HCT116 (cell line): ENCODE data around the gene CD40LG. TPM values are rescaled to one million over a fixed set of nuclear protein-coding genes. Genes with fewer than 3 reads are reported as not detected.

Experiments used
- ATAC-seq: fragments of 200-7000 bp; cut with Tn5 transposase; 2 replicates; pipeline ENCODE4 v1.9.1; 2020; ENCODE audit warnings: mild to moderate bottlenecking, moderate library complexity
- BruUV-seq: library from RNA; stranded (reverse); fragments of 400-500 nt; replicated peaks from 2 replicates; lab custom pipeline; 2021; lab: Mats Ljungman, UMichigan
- CTCF ChIA-PET: fragments of 300-600 bp; sonication (Branson Sonifier 250); formaldehyde crosslinking; loops from one replicate; lab custom pipeline; 2021; ENCODE audit warnings: antibody characterized with exemption; lab: Charles Lee
- POLR2A ChIA-PET: fragments of 300-600, 350-600 bp; sonication (Branson Sonifier 250); formaldehyde crosslinking; loops from one replicate; lab custom pipeline; 2021; ENCODE audit warnings: antibody characterized with exemption; lab: Charles Lee
- RAD21 ChIA-PET, 2 experiments: fragments of 300-600 bp; sonication (Branson Sonifier 250); formaldehyde crosslinking; loops; one replicate each; lab custom pipeline; 2023; ENCODE audit warnings: low total read pairs in 2 of 2; ENCODE audit not compliant: uncharacterized antibody in 2 of 2, unreplicated experiment in 2 of 2, low non-redundant PET in 1 of 2; lab: Charles Lee
- DNase-seq: peaks from one replicate; pipeline ENCODE4 v3.0.0-alpha.2; 2010; ENCODE audit warnings: low read depth, low spot score
- H2AFZ ChIP-seq: fragments of 200-600 bp; shearing (Covaris generic), sonication (generic); 2 replicates; pipeline ENCODE4 v1.6.1; 2017; ENCODE audit warnings: low read depth, mixed run types, mixed read lengths, antibody characterized with exemption, low read length; ENCODE audit not compliant: poor library complexity, severe bottlenecking
- H3K27ac ChIP-seq: 2 replicates; pipeline ENCODE4 v1.5.1; 2012; ENCODE audit warnings: low read depth, low read length
- H3K27me3 ChIP-seq: fragments of 200-600 bp; sonication (generic); 2 replicates; pipeline ENCODE4 v1.6.1; 2016; ENCODE audit warnings: mixed run types, low read length, mixed read lengths; ENCODE audit not compliant: insufficient read depth
- H3K36me3 ChIP-seq, 2 experiments: fragments of 200-500 bp in 1 of 2; fragments of 200-600 bp in 1 of 2; sonication (Bioruptor generic) in 1 of 2; sonication (generic) in 1 of 2; 2 replicates each; pipeline versions ENCODE4 v1.5.1 to v1.6.1; 2014 to 2016; ENCODE audit warnings: low read length in 2 of 2, inconsistent platforms in 1 of 2, mixed read lengths in 1 of 2, mixed run types in 1 of 2; ENCODE audit not compliant: insufficient read depth in 2 of 2, control insufficient read depth in 1 of 2
- H3K4me1 ChIP-seq, 2 experiments: fragments of 200-600 bp in 1 of 2; sonication (generic) in 1 of 2; 2 replicates each; pipeline versions ENCODE4 v1.5.1 to v1.6.1; 2012 to 2017; ENCODE audit warnings: low read length in 2 of 2, inconsistent platforms in 1 of 2, mild to moderate bottlenecking in 1 of 2, mixed read lengths in 1 of 2, mixed run types in 1 of 2, moderate library complexity in 1 of 2; ENCODE audit not compliant: insufficient read depth in 2 of 2, control insufficient read depth in 1 of 2
- H3K4me2 ChIP-seq: fragments of 200-600 bp; sonication (generic); 2 replicates; pipeline ENCODE4 v1.6.1; 2017; ENCODE audit warnings: mixed run types, low read length, mixed read lengths
- H3K4me3 ChIP-seq, 2 experiments: fragments of 200-600 bp in 1 of 2; sonication (generic) in 1 of 2; replicated peaks in 1 of 2; 2 replicates each; pipeline ENCODE4 v1.5.1; 2011 to 2016; ENCODE audit warnings: low read length in 2 of 2, control low read depth in 1 of 2, low read depth in 1 of 2, mild to moderate bottlenecking in 1 of 2, mixed read lengths in 1 of 2, mixed run types in 1 of 2
- H3K79me2 ChIP-seq: fragments of 200-600 bp; sonication (generic); 2 replicates; pipeline ENCODE4 v1.6.1; 2017; ENCODE audit warnings: mild to moderate bottlenecking, mixed run types, low read length, moderate library complexity, mixed read lengths; ENCODE audit not compliant: insufficient read depth
- H3K9ac ChIP-seq: fragments of 200-600 bp; sonication (generic); 2 replicates; pipeline ENCODE4 v1.6.1; 2016; ENCODE audit warnings: low read length, mixed read lengths
- H3K9me2 ChIP-seq: fragments of 200-600 bp; sonication (generic), shearing (Covaris generic); 2 replicates; pipeline ENCODE4 v1.6.1; 2017; ENCODE audit warnings: mixed run types, mild to moderate bottlenecking, moderate library complexity; ENCODE audit not compliant: insufficient read depth
- H3K9me3 ChIP-seq, 2 experiments: fragments of 200-500 bp in 1 of 2; fragments of 200-600 bp in 1 of 2; sonication (Bioruptor generic) in 1 of 2; sonication (generic) in 1 of 2; 2 replicates each; pipeline ENCODE4 v1.6.1; 2014 to 2017; ENCODE audit warnings: low read length in 2 of 2, mixed read lengths in 2 of 2, inconsistent platforms in 1 of 2, low read depth in 1 of 2, mild to moderate bottlenecking in 1 of 2, mixed run types in 1 of 2, moderate library complexity in 1 of 2; ENCODE audit not compliant: control insufficient read depth in 1 of 2, insufficient read depth in 1 of 2
- H4K20me1 ChIP-seq: fragments of 200-600 bp; sonication (generic), shearing (Covaris generic); 2 replicates; pipeline ENCODE4 v1.6.1; 2017; ENCODE audit warnings: mixed run types, mild to moderate bottlenecking, moderate library complexity; ENCODE audit not compliant: insufficient read depth
- CTCF ChIP-seq, 3 experiments: fragments of 200-600 bp in 1 of 3; sonication (generic) in 1 of 3; IDR thresholded peaks in 2 of 3; conservative IDR thresholded peaks in 1 of 3; 2 replicates each; pipeline ENCODE4 v1.5.1; 2012 to 2017; ENCODE audit warnings: low read depth in 2 of 3, low read length in 2 of 3, antibody characterized with exemption in 1 of 3, borderline replicate concordance in 1 of 3, control low read depth in 1 of 3, mild to moderate bottlenecking in 1 of 3, mixed read lengths in 1 of 3, mixed run types in 1 of 3, moderate library complexity in 1 of 3; ENCODE audit not compliant: insufficient read depth in 1 of 3
- EZH2phosphoT487 ChIP-seq: fragments of 200-600 bp; IDR thresholded peaks from 2 replicates; pipeline ENCODE4 v1.6.1; 2018; ENCODE audit warnings: antibody characterized with exemption, borderline replicate concordance
- POLR2AphosphoS5 ChIP-seq: IDR thresholded peaks from 2 replicates; pipeline ENCODE4 v1.6.1; 2011; ENCODE audit warnings: mild to moderate bottlenecking, low read depth, low read length, moderate library complexity
- RAD21 ChIP-seq: IDR thresholded peaks from 2 replicates; pipeline ENCODE4 v1.6.1; 2012; ENCODE audit warnings: low read depth, mild to moderate bottlenecking
- SIN3A ChIP-seq: IDR thresholded peaks from 2 replicates; pipeline ENCODE4 v1.6.1; 2012; ENCODE audit warnings: low read depth
- SP1 ChIP-seq: IDR thresholded peaks from 2 replicates; pipeline ENCODE4 v1.6.1; 2012; ENCODE audit warnings: low read depth
- intact Hi-C: fragments of 100-400 bp; cut with micrococcal nuclease; formaldehyde crosslinking; loops from 2 replicates; pipeline ENCODE4 v1.10.0; 2022
- total RNA-seq: library from RNA; stranded (reverse); gene quantifications from one replicate; pipeline ENCODE4 v1.2.1, GENCODE V29; 2021; ENCODE audit not compliant: unreplicated experiment

CD40LG gene
- total RNA-seq, 1 experiment from 2014 or later, result not detected

- H4K20me1 ChIP-seq, result no peaks in the 10 kb centered on the region
- H3K9me3 ChIP-seq, result no peaks in the 10 kb centered on the region
- H3K9ac ChIP-seq, result no peak overlapping the region
- H3K27ac ChIP-seq, result no peak overlapping the region
- no peak overlapping the region for H3K4me3 ChIP-seq
- H3K36me3 ChIP-seq, result no peaks in the 10 kb centered on the region
- H2AFZ ChIP-seq, result no peak overlapping the region
- no peak overlapping the region for H3K4me2 ChIP-seq
- H3K9me2 ChIP-seq, result no peaks in the 10 kb centered on the region
- H3K27me3 ChIP-seq, result no peaks in the 10 kb centered on the region
- TF ChIP-seq POLR2AphosphoS5 (no peak), CTCF (IDR thresholded peaks at IDR 0.05 in 2 of 3, conservative IDR thresholded peaks at IDR 0.05 in 1 of 3; ENCODE audit: borderline replicate concordance in 1 of 3, insufficient read depth in 1 of 3, low read depth in 2 of 3, low read length in 2 of 3) (peak; percentile 40 to 60 (median 42); a peak in 5 of 6 replicates), RAD21 (peak; percentile 75), SP1 (no peak)
- TF ChIP-seq, all 23 proteins: peak for 2
- DNase-seq (peak; percentile 8), ATAC-seq (peak; percentile 69)
- no TSS peak for BruUV-seq
- RAD21 ChIA-PET, result interaction anchor here (1.3 kb wide), 2 partner anchors 86 kb away, joined by 3 to 6 read pairs; no protein-coding TSS in a partner anchor
- POLR2A ChIA-PET, result no interaction called here
- no peaks in the 10 kb centered on the region for H3K4me1 ChIP-seq
- intact Hi-C loops, result loop anchor here (1.0 to 10.0 kb wide), 5 partner anchors 86 to 667 kb away; partner anchors contain the start of gene HTATSF1
- no peaks in the 10 kb centered on the region for H3K79me2 ChIP-seq
- CTCF ChIA-PET, result interaction anchor here (1.5 to 2.6 kb wide), 4 partner anchors 11 to 666 kb away, joined by 4 to 29 read pairs (median 9); no protein-coding TSS in a partner anchor
These were observed 46.6 kb downstream of the CD40LG start for GRCh38 chrX:136694431-136695087.

DNA sequence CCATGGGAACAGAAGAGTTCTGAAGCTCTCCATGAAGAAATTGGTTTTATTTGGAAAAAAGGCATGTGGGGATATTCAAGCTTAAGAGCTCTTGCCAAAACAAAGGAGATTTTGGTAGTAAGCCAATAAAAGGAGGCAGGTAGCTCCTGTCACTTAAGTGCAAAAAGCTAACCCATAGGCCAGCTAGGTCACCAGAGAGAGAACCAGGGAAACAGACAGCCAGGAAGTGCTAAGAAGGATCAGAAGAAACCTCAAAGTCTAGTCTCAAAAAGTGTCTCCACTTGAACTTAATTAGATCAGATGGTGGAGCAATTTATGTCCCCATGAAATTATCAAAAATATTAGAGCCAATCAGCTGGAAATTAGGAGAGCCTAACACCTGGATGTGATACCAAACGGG is 49.2 kb downstream of the CD40LG start:
- BruUV-seq, result no TSS peak
- DNase-seq, result no peak
- POLR2A ChIA-PET, result no interaction called here
- Histone ChIP-seq H3K27me3 (no peaks in the 10 kb centered on the region), H3K36me3 (no peaks in the 10 kb centered on the region), H3K9ac (no peak overlapping the region), H3K4me2 (no peak overlapping the region)
- TF ChIP-seq EZH2phosphoT487 (no peak), SIN3A (no peak)
- TF ChIP-seq, all 23 proteins: peak for 0
- no peak for ATAC-seq
- Histone ChIP-seq H3K9me2 (no peaks in the 10 kb centered on the region), H3K4me1 (no peaks in the 10 kb centered on the region), H3K79me2 (no peaks in the 10 kb centered on the region), H2AFZ (no peak overlapping the region), H3K9me3 (no peaks in the 10 kb centered on the region), H4K20me1 (no peaks in the 10 kb centered on the region), H3K27ac (no peak overlapping the region), H3K4me3 (no peak overlapping the region)
- ChIA-PET RAD21 (no interaction called here), CTCF (no interaction called here)
- intact Hi-C loops, result loop anchor here (5.0 to 10.0 kb wide), 4 partner anchors 202 to 670 kb away; partner anchors contain the start of gene HTATSF1
